Esophagus mucosa (tissue), 1 donor: ENCODE data around the gene RBPJ. TPM values are rescaled to one million over a fixed set of nuclear protein-coding genes. Genes with fewer than 3 reads are reported as not detected.

Experiments
- ATAC-seq: fragments of 200-7000 bp; cut with Tn5 transposase; one replicate; pipeline ENCODE4 v1.9.1; 2020
- total RNA-seq: library from RNA; stranded (reverse); gene quantifications from one replicate; pipeline ENCODE4 v1.2.4, GENCODE V29; 2023
- donor health status: DM: yes; HTN: yes; CAD: no.

The RBPJ gene
- total RNA-seq, 1 donor from 2014 or later: 23.6 TPM

DNA sequence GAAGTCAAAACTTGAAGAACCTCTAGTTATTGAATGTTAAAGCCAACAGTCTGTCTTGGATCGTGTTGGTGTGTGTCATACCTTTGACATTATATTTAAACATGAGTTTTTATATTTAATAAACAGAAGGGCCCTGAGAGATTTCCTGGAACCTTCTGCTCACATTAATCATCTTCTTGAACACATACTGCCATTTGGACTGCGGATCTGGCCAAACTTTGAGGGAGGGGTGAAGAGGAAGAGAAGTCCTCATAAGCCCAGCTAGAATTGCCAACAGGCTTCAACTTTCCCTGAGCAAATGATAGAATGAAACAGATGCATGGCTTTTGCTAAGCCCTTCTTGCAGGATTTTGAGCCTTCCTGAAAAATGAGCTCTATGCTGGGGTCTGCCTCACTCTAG lies 142.1 kb downstream of the RBPJ start:
- no peak for ATAC-seq

DNA sequence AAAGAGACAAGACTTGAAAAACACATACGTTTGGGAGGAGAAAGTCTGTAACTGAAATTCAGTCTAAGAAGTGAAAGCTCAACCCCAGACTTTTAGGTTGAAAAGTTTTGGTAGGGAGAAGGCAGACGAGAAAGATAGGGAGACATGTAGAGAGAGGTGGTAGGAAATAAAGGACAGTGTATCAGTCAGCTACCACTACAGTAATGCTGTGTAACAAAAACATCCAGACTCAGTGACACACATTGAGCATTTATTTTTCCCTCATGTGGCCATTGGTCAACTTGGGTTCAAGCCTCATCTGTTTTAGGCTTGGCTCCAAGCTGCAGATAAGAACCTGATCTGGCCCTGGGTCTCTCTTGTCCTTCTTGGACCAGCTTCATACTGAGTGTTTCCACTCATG lies 142.6 kb downstream of the RBPJ start:
- no peak for ATAC-seq

DNA sequence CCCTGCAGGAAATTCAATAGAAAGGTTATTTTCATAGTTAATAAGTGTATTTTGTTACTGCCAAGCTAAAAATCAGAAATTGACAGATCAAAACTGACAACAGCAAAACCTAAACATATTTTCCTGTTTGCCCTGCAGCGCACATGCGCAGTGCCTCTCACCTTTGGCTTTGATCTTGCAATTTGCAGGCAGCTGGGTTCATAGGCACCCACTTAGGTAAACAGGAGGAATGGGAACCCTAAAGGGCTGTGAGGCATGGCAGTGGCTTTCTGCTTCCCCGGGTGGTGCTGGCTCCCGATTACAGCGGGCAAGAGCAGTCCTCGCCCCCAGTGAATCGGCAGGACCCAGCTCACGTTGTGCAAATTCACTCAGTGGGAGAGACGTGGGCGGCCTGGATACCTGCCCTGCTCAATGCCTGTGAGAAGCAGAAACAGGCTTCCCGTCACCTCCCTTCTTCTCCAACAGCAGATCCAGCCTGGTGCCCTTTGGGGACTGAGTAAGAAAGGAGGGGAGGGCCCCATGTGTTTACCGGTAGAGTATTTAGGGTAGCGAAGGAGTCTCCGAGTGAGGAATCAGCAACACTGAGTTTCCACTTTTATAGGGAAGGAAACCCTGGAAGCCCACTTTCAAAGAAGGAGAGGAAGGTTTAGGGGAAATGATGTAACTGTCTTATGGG lies 143.7 kb downstream of the RBPJ start:
- ATAC-seq: no peak

DNA sequence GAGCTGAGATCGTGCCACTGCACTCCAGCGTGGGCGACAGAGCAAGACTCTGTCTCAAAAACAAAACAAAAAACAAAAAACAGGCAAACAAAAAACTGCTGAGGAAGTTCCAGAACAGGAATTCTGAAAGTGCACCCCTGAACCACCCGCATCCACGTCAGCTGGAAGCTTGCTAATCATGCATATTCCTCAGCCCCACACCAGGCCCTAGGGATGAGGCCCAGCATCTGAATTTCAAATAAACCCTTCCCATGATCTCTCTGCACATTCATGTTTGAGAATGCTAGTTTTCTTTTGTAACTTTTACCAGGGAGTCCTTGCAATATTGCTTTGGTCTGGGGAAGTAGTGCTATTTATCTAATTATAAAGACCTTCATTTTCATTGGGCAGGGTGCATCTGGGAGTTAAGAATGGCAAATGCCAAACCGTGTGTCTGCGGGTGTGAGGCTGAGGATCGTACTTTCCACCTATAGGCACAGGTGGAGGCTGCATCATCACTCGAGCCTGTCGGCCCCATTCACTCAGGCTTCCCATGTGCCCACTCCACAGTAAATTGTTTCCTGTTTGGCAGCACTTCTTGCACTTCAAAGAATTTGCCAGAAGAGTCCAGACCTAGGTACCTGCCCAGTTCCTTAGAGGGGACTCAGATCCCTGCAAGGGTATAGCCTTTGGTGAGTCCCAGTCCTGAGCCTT lies 145.9 kb downstream of the RBPJ start:
- ATAC-seq: no peak

DNA sequence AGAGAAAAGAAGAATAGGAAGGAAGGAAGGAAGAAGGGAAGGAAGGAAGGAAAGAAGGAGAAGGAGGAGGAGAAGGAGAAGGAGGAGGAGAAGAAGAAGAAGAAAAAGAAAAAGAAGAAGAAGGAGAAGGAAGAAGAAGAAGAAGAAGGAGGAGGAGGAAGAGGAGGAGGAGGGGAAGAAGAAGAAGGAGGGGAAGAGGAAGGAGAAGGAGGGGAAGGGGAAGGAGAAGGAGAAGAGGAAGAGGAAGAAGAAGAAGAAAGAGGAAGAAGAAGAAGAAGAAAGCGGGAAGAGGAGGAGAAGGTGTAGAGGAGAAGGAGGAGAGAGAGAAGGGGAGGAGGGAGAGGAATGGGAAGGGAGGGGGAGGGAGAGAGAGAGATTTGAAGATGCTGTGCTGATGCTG lies 146.9 kb downstream of the RBPJ start:
- ATAC-seq: no peak

DNA sequence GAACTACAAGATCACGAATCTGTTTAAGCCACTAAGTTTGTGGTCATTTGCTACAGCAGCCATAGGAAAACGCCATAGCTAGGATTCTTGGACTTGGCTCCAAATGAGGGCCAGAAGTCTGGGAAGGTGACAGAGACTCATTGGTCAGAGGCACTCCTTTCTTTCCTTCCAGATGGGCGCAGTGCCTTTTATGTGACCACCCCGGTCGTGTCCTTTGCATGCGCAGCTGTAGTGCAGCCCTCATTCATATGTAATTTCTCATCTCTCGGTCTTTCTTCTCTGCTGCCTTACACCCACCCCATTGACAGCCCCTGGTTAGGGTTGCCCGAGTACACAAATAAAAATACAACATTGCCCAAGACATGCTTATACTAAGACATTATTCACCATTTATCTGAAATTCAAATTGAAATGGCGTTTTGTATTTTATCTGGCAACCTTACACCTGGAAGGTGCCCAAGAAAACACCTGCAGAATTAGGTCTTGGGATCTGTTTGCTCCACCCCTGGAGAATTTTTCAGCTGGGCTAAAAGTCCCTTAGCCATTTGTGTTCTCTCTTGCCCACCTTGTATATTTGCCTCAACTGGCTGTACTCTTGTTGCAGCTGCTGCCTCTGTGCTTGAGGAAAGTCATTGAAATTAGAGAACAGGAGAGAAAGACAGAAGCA lies 147.6 kb downstream of the RBPJ start:
- no peak for ATAC-seq

DNA sequence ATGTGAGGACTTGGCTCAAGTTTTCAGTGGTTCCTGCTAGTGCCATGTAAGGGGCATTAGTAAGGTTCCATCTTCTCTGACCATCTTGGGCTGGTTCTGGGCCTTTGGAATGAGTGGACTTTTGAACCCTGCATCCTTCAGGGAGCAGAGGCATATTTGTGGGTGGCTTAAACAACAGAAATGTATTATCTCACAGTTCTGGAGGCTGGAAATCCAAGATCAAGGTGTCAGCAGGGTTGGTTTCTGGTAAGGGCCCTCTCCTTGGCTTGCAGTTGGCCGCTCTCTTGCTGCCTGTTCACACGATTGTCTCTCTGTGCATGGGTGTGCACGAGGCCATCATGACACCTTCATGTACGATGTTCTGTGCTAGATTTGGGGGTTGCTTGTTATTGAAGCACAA lies 148.2 kb downstream of the RBPJ start:
- ATAC-seq: no peak

DNA sequence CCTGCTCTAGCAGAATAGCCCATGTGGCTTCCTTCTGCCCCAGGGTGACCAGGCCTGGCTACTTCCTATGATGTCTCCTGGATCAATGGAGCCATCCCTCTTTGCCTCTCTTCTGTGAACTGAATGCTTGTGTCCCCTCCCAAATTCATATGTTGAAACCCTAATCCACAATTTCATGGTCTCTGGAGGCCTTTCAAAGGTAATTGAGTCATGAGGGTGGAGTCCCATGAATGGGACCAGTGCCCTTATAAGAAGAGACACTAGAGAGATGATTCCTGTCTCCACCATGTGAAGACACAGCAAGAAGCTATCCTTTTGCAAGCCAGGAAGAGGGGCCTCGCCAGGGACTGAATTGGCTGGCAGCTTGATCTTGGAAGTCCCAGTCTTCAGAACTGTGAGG lies 151.1 kb downstream of the RBPJ start:
- ATAC-seq: no peak

DNA sequence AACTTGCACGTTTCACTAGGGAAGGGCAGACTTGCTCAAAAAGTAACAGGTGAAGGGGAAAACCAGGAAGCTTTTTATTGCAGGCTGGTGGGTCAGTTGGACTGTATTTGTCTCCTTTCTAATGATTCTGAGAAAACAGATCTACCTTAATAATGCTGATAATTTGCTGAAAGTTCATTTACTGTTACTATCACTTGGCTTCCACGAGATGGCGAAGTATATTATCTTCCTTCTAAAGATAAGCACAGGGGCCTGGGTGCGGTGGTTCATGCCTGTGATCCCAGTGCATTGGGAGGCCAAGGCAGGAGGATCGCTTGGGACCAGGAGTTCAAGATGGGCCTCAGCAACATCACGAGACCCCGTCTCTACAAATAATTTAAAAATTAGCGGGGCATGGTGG lies 153.1 kb downstream of the RBPJ start:
- no peak for ATAC-seq

DNA sequence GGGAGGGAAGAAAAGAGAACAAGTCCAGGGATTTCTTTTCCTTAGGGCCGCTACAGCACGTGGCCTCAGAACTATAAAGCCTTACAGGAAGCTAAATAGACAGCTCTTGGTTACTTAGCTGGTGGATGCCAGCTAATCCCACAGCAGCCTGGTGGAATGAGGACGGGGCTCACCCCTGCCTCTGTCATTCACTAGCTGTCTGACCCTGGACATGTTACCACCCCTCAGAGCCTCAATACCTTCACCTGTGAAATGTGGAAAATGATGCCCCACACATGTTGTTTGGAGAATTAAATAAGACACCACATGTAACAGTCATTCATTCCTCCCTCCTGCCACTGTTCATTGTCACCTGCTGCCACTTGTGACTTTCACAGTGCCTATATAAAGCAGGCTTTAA lies 153.7 kb downstream of the RBPJ start:
- no peak for ATAC-seq

DNA sequence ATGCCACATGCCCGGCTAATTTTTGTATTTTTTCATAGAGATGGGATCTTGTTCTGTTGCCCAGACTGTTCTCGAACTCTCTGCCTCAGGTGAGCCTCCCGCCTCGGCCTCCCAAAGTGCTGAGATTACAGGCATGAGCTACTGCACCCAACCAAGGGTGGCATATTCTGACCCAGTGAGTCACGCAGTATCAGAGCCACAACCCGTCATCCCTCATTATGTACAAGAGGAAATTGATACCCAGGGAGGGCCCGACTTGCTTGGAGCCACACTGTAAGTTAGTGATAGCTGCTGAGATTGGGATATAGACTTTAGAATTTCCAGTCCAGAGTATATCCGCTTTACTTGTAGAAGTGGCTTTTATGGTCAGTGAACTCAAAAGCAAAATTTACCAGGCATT lies 154.9 kb downstream of the RBPJ start:
- no peak for ATAC-seq

DNA sequence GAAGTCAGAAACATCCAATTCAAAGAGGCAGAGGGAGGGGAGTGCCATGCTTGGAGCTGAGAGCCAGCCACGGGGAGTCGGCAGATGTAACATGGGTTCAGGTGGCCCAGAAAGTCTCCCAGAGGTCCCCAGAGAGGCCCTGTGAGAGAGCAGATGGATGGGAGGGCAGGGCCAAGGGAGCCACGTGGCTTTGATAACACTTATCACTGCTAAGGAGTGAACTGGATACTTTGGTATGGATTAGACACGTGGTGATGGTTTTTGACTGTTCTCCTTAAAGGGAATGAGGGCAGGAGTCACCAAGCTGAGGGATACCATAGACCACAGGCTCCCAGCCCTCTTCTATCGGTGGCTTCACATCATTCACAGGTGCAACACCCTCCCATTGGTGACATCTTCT lies 155.7 kb downstream of the RBPJ start:
- no peak for ATAC-seq

DNA sequence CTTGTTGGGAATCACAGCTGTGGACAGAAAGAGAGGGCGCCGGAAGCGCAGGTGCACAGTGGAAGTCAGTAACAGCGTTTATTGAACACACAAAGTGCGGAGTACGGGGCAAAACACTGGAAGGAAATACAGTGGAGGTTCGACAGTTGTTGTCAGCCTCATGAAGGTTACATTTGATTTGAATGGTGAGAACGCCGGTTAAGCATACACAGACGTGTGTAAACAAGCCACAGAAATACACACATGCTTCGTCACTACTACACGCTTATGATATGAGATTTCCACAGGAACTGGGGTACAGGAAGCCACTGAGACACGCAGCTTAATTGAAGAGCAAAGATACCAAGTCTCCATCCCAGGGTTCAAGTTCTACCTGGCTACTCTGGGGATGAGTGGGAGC lies 157.5 kb downstream of the RBPJ start:
- ATAC-seq: no peak

DNA sequence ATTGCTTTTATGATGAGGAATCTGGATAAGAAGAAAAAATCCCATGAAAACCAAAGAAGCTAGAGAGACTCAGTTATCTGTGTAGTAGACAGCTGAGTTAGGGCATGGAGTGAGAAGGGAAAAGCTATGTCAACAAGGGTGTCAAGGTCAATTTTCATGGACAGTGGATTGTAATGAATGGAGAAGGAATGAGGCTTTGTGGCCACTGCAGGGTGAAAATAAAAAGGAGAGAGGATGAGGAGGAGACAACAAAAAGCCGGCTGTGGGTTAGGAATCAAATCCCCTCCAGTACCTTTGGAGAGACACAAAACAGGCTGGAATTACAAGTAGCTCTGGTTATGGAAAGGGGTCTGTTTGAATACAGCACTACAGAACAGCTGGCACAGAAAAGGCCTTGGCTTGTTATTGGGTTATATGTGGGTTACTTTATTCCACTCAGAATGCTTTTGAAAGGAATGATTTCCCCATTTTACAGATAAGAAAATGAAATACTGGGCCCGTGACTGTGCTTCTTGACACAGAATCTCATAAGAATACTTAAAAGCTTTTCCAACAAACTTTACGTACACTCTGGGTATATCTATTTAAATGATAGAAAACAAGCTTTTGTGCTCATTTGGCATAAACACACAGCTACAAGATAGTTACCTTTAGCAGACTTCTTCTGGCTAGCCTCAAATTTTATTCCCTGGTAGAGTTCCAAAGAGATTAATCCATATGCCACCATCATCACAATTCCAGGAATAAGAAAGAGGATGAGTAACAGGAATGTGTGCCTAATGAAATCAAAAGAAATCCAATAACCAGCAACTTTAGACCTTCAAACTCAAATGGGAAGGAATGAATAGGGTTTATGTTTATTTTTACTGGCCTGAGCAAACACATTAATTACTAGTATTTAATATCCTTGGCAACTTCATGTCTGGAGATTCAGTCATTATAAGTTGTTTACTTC lies 162.0 kb downstream of the RBPJ start:
- no peak for ATAC-seq

DNA sequence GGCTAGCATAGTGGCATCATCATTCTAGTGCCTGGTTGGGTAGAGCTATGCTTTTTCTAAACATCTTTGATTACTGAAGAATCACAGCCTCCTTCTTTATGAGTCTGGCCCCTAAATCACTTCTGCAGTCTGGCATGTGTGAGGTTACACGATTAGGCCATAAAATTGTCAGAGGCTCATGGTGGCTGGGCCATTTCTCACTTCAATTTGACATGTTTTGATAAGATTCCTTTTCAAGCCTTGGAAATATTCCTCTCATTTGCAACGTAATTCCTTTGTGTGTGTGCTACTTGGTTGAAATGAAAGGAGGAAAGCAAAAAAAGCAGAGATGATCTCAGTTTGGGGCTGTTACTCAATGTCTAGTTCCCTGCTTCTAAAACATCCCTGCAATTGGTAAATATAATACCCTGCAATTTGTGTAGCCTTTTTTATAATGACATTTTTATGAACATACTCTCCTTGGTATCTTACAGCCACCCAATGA lies 163.3 kb downstream of the RBPJ start:
- ATAC-seq: no peak

DNA sequence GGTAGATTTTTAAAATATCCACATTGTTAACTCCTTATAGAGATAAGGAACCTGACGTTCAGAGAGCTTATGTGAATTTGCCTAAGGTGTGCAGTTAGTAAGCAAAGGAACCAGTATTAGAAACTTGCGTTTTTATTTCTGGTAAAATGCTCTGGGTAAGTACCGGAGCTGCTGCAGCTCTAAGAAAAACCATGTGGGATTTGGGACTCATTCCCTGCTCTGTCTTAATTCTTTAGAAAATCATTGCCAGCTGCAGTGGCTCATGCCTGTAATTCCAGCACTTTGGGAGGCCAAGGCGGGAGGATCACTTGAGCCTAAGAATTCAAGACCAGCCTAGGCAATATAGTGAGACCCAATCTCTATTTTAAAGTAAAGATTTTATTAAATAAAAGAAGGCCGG lies 163.7 kb downstream of the RBPJ start:
- no peak for ATAC-seq

Other genes starting within 250 kb of the RBPJ start
- not detected for gene CCKAR, start 169.5 kb downstream of the RBPJ start, total RNA-seq